ENCODE results near the gene CRYBB2.
"Not testable (repeated sequence)": the region's sequence is repeated elsewhere in the genome, so short reads cannot be mapped to it uniquely, and the experiment has no call there.

Gene CRYBB2

DNA sequence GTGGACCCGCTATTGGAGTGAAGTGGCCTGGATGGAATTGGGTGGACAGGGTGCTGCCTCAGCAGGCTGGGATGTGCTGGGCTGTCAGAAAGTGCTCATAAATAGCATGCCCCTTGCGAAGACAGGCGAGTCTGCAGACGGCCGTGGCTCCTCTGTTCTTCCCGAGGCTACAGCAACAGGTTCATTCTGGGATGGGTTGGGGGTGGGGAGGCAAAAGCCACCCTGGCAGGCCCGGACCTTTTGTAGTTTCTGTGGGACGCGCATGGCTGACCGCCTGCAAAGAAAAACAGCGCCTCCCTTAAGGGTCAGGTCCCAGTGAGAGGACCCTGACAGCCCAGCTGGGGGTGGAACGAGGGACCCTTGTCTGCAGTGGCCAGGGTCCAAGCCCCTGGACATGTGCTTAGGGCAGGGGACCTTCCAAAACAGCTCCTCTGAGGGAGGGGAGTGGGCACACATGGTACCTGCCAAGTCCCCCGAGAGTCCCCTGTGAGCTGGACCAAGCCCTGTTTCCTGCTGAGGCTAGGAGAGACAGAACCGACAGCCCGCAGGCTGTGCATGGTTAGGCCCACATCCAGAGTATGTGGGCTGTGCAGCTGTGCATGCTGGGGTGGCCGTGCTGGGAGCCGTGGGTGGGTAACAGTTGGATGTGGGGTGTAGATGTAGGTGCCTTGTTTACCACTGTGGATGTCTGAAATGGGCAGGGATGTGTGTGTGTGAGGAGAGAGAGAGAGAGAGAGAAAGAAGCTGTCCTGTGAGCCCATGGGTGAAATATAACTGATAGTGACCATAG lies 19.5 kb upstream of the CRYBB2 start, which contains the start of gene CRYBB3:
Gene CRYBB3, plus strand, starts transcription at position 128 of the 790 bp plus-strand sequence. CDS start 1,539 bp downstream, outside the sequence.
- no peak for DNase-seq

DNA sequence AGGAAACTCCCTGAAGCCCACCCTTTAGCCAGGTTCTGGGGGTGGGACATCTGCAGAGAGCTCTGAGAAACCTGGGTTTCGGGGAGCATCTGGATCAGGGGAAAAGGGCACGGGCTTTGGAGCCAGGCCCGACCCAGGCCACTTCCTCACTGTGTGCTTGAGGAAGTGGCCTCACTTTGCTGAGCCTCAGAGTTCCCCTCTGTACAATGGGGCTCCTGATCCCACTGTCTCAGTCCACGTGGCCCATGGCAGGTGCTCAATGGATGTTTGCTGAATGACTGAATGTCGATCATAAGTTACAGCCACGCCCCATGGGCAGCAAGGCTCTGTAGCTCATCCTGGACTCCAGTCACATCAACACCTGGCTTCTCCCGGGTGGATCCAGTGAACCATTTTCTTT lies 18.5 kb upstream of the CRYBB2 start:
- DNase-seq, result no peak

DNA sequence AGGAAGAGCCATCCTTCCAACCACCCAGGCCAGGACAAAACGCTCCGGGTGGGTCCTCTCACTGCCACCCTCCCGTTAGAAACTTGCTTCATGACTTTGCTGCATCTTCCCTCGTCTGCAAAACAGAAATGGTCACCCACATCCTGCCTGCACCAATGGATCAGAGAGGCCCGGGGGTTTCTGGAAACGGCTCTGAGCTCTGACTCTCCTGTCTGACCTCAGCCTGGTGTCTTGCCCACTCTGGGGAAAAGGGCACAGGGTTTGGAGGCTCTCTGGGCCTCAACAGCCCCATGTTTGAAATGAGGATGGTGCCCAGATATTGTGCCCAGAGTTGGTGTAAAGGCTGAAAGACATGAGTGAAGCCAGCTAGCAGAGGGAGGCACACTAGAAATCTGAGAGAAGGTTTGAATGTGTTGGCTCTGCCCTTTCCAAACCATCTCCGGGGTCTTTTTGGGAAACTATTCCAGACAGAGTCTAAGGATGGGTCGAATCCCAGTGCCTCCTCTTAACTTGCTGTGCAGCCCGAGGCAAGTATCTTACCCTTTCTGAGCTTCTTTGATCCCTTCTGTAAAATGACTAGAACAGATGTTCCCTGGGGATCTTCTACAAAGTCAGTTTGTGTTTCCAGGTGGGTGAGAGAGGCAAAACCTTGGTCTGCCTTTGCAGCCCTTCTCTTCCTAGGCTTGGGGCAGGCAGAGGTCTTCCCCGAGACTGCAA lies 17.7 kb upstream of the CRYBB2 start:
- no peak for DNase-seq

DNA sequence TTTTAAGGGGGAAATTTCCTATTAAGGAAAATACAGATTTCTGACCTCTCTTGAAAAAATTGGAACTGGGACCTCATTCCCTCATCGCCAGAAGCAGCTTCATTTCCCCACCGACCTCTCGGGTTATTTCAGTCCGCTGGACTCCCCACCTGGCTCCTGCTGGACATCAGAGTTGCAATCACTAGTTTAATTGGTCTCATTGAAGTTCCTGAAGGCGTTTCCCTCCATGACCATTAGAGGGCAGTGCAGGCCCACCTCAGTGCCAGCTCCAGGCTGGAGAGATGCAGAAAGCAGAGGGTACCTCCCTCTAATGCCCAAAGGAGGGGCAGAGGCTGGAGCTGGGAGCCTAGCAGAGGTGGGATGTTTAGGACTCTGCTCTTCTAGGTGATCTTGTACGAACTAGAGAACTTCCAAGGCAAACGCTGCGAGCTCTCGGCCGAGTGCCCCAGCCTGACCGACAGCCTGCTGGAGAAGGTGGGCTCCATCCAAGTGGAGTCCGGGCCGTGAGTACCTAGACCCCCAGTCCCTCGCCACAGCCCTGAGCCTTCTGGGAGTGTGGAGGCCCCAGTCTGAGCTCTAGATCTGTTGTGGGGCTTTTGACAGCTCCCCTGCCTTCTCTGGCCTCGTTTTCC lies 17.0 kb upstream of the CRYBB2 start:
- DNase-seq, result peak; percentile 76

DNA sequence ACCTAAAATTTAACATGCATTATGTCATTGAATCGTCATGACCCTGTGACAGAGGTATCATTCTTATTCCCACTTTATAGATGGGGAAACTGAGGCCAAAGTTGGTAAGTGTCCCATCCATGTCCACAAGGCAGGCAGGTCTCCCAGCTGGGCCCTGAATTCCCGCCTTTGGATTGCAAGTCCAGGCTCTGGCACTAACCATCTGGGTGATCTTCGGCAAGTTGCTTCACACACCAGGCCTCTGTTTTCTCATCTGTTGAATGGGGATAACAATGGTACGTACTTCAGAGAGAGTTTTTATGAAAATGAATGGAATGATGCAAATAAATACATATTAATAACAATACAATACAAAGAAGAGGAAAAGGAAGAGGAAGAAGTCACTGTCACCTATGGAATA lies 16.4 kb upstream of the CRYBB2 start:
- DNase-seq, result no peak

DNA sequence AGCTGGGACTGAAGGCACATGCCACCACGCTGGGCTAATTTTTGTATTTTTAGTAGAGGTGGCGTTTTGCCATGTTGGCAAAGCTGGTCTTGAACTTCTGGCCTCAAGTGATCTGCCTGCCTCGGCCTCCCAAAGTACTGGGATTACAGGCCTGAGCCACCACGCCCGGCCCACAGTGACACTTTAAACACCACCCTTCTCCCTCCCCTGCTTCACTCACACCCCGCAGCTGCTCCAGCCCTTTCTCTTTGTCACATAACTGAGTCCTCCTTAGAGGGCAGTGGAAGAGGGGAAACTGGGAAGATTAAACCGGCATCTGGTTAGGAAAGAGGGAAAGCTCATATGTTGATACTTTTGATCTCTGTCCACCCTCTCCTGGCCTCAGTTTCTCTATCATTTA lies 14.9 kb upstream of the CRYBB2 start:
- DNase-seq, result not testable (repeated sequence)

DNA sequence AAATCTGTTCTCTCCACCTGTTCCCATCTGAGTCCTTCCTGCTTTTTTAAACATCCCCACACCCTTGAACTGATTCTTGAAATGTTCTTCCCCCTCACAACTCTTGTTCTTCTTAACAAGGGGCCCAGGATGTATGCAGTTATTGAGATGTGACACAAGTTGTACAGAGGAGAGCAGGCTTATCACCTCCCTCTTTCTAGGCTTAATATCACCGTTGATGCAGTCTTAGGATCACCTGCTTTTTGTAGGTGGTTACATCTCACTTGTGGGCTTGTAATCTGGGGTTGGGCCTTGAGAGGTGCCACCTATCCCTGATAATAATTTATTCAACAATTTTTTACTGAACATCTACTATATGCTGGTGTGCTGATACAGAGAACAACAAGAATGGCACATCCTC lies 13.6 kb upstream of the CRYBB2 start:
- no peak for DNase-seq

DNA sequence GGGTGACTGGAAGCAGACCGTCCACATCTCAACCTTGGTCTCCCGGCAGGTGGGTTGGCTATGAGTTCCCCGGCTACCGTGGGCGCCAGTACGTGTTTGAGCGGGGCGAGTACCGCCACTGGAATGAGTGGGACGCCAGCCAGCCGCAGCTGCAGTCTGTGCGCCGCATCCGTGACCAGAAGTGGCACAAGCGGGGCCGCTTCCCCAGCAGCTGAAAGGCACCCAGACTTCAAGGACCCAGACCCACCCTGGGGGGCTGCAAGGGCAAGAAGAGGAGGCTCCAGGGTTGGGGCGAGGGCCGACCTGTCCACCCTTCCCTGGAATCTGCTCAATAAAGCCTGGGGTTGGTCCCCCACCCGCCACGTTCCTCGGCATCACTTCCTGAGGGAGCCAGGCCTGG lies 12.4 kb upstream of the CRYBB2 start:
- DNase-seq, result no peak

DNA sequence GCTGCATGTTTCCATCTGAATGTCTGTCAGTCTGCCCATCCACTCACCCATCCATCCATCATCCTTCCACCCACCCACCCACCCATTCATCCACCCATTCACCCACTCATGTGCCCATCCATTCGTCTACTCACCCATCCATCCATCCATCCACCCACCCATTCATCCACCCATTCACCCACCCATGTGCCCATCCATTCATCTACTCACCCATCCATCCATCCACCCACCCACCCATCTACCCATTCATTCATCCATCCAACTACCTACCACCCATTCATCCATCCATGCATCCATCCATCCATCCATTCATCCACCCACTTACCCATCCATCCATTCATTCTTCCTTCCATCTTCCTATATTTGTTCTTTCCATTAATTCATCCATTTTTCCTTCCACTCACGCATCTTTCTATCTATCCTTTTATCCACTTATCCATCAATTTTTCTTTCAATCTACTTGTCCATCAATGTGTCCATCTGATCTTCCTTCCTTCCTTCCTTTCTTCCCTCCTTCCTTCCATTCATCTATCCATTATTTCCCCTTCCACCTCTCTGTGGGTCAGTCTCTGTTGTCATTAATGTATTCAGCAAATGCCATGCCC lies 11.8 kb upstream of the CRYBB2 start:
- no peak for DNase-seq

DNA sequence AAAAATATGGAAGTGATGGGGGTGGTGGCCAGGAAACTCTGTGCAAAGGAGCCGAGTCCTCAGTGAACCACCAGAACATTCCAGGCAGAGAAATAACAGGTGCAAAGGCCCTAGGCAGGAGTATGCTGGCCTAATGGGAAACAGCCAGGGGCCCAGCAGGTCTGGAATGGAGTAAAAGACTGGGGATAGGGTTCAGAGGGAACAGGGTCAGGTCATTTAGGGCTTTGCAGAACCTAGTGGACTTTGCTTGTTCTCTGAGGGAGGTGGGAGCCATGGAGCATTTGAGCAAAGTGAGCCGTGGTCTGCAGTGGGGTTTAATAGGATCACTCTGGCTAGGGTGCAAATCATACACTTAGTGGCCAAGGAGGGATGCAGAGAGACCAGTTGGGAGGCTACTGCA lies 11.1 kb upstream of the CRYBB2 start:
- DNase-seq, result no peak

DNA sequence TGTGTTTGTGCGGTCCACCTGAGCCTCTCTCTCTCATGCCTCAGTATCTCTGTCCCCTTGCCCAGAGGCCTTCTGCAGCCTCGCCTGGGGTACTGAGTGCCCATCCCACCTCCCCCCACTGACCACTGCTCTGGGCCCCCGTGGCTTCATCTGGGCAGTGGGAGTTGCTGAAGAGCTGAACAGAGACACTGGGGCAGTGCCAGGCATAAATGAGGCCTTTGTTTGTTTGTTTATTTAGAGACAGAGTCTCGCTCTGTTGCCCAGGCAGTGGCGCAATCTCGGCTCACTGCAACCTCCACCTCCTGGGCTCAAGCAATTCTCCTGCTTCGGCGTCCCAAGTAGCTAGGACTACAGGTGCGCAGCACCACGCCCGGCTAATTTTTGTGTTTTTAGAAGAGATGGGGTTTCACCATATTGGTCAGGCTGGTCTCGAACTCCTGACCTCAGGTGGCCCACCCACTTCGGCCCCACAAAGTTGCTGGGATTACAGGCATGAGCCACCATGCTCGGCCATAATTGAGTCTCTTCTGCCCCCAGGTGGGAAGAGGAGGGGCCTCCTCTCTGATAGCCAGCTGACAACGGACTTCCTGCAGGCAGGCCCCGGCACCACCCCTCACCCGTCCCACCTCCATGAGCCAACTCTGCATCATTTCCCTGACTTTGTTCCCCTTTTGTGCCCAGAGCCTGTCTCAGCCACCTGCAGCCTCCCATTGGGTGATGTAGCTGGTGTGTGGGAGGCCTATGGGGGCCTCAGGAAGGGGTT lies 10.5 kb upstream of the CRYBB2 start:
- DNase-seq, result no peak

DNA sequence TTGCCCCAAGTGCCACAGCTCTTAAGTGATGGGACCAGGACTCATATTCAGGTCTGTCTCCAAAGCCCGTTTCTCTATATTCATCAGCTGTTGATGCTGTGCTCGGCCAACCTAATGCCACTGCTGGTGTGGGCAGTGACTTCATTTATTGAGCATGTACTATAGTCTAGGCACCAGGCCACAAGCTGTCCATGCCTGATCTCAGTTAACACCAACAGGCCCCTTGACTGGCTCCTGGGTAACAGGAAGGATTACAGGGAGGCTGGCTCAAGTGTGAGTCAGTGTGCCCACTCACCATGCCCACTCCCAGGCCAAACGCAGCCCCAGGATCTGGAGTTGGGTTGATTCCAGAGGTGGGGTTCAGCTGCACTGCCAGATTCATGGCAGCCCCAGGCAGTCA lies 8.6 kb upstream of the CRYBB2 start:
- no peak for DNase-seq

DNA sequence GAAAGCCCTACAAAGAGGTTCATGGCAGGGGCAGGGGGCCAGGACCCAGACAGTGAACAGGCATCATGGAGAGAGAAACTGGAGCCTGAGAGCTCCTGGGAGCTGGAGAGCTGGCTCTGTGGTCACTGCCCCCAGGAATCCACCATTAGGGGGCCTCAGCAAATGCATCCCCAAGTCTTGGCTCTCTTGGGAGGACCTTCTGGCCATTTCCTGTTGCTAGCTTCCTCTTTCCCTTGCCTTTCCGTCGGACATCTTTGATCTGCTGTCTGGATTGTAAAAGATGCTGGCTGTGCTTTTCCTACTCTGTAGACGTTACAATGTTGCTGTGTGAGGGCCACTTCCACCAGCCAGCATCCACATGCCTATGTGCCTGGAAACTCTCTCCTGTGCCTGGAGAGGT lies 7.1 kb upstream of the CRYBB2 start:
- DNase-seq, result no peak

DNA sequence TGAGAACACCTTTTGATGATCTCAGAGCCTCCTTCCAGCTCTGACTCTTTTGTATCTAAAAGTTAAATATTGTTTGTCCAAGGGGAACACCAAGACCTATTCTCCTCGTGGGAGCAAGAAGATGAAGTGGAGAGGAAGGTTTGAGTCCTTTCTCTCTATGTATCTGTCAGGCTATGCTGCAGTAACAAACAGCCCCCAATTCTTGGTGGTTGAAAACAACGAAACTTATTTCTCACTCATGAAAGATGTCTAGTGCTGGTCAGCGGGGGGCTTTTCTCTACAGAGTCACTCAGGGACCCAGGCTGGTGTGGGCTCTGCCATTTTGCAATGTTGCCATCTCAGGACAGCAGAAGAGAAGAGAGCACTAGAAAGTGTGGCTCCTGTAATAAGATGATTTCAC lies 6.2 kb upstream of the CRYBB2 start:
- DNase-seq, result no peak

DNA sequence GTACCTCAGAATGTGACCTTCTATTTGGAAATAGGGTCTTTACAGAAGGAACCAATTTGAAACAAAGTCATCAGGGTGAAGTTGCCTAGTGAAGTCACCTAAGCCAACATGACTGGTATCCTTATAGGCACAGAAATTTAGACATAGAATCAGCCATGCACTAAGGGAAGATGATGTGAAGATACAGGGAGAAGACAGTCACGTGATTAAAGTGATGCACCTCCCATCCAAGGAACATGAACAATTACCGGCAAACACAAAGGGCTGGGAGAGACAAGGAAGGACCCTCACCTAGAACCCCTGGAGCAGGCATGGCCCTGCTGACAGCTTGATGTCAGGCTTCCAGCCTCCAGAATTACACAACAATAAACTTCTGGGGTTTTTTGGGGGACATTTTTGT lies 3.2 kb upstream of the CRYBB2 start:
- DNase-seq, result no peak

DNA sequence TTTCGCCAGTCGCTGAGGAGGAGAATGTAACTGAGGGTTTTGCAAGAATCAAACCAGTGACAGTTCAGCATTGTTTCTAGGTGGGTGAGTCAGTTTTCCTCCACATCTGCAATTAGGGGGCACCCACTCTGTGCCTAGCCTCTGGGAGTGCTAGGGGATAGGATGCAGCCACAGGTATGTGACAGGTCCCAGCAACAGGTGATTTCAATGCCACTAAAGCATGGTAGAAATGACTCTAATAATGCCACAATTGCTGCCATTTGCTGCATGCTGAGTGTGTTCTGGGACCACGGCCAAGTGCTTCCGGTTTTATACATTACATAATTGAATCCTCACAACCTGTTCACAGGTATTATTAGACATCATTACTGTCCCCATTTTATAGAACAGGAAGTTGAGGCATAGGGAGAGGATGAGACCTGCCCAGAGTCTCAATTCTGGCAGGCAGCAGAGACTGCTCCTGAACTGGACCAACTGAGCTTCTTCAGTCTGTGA lies 556 bp downstream of the CRYBB2 start:
- no peak for DNase-seq

DNA sequence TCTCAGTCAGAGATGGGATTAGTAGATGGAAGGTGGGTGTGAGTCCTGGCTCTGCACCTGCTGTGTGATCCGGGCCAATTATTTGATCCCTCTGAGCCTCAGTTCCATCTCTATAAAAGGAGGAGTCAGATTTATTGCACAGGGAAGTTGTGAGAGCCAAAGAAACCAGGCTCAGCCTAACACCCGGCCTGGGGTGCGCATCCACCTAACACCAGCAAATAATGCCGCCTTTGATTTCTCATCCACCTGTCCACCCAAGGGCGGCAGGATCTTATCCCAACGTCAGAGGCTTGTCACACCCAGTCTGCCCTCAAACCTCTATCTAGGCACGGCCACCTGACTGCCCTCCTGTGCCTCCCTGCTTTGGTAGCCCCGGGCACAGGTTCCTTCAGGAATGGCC lies 2.4 kb downstream of the CRYBB2 start:
- no peak for DNase-seq

DNA sequence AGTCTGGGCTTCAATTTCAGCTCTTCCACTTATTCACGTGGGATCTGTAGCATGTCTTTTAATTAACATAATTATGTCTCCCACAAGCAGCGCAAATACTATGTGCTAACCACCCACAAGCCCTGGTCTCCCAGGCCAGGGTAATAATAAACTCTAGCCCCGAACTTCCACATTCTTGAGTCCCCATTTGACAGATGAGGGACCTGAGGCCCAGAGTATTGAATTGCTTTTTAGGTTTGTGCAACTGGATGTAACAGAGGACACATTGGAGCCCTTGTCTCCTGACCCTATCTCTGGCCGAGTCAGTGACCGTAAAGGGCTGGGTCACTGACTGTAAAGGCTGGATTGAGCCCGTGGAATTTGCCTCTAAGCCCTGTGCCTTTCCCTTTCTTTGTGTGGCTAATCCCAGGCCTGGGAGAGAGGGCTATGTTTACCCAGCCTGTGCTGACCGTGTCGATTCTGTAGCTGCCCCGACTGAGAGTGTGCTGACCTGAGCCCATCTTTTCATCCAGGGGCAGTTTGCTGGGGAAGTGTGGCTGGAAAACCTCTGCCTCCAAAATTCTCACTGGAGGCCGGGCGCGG lies 3.9 kb downstream of the CRYBB2 start:
- no peak for DNase-seq

DNA sequence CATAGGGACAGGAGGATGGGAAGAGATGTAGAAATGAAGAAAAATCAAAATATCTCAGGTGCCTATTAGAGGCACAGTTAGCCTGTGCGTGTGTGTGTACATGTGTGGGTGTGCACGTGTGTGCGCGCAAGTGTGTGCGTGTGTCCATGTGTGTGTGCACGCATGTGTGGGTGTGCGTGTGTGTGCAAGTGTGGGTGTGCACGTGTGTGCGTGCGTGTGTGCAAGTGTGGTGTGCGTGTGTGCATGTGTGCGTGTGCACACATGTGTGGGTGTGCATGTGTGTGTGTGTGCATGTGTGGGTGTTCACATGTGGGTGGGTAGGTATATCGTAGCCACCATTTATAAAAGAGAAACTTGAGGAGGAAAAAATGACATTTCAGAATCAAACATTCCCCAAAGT lies 9.4 kb downstream of the CRYBB2 start:
- no peak for DNase-seq

DNA sequence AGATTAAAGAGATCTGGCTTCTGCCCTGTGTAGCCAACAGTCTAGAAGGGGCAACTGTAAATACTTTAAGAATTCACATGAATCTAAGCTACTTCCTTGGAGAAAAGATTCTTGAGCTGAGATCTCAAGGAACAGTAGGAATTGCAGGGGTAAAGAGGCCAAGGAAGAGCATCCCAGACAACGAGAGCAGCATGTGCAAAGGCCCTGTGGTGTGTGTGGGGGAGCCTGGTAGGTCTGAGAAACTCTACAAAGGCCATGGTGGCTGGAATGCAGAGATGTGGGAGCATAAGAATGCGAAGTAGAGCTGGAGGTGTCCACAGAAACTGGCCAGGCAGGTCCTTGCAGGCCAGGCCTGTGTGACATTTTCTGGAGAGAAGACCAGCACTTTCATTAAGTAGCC lies 11.3 kb downstream of the CRYBB2 start:
- DNase-seq, result not testable (repeated sequence)

DNA sequence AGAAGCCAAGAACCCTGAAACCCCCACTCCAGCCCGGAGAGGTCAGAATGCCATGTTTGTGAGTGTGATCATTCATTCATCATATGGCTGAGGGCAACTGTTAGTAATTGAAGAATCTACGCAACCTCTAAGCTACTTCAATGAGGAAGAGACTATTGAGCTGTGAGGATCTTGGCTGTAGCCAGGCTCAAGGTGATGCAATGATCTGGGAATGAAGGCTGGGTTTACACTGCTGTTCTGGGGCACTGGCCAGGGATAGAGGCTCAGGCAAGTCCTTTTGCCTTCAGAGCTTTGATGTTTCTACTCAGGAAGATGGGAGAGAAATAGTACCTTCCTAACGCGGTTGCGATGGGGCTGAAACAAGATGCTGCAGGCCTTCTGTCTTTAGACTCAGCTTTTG lies 12.9 kb downstream of the CRYBB2 start:
- no peak for DNase-seq

DNA sequence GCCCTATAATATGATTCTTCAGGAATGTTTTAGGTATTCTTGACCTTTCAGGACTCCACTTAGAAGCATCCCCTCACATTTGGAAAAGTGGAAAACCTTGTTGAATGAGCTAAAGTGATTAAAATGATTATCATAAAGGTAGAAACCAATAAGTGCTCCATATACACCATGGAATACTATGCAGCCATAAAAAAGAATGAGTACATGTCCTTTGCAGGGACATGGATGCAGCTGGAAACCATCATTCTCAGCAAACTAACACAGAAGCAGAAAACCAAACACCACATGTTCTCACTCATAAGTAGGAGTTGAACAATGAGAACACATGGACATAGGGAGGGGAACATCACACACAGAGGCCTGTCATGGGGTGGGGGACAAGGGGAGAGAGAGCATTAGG lies 14.3 kb downstream of the CRYBB2 start:
- DNase-seq, result not testable (repeated sequence)

Measured in hematopoietic multipotent progenitor cell treated with erythropoietin and hydrocortisone succinate and interleukin-3 and kit ligand, for 4 days (in vitro differentiated cells).